GDM1 (cell line): ENCODE data around the gene CTIF.

Experiments used
- DNase-seq: peaks from one replicate; lab custom pipeline; 2025; lab: John Stamatoyannopoulos, UW

The CTIF gene

GRCh38 chr18:48851599-48851960 lies 312.7 kb downstream of the CTIF start:
- DNase-seq, result peak; percentile 56

GRCh38 chr18:48852292-48852691 lies 313.5 kb downstream of the CTIF start:
- no peak for DNase-seq

GRCh38 chr18:48852794-48853193 lies 314.0 kb downstream of the CTIF start:
- DNase-seq, result no peak

- no peak for DNase-seq
Measured at GRCh38 chr18:48853588-48853987, 314.8 kb downstream of the CTIF start.

GRCh38 chr18:48854780-48855179 lies 315.9 kb downstream of the CTIF start:
- no peak for DNase-seq

- no peak for DNase-seq
Measured at GRCh38 chr18:48855422-48856377, 316.9 kb downstream of the CTIF start.

- no peak for DNase-seq
Measured at GRCh38 chr18:48857023-48857694, 318.3 kb downstream of the CTIF start.

GRCh38 chr18:48858676-48859075 lies 319.8 kb downstream of the CTIF start:
- DNase-seq, result no peak

- DNase-seq, result no peak
Measured at GRCh38 chr18:48859311-48860268, 320.8 kb downstream of the CTIF start.

GRCh38 chr18:48860269-48861180 lies 321.7 kb downstream of the CTIF start:
- no peak for DNase-seq

GRCh38 chr18:48861181-48861708 lies 322.4 kb downstream of the CTIF start:
- DNase-seq, result no peak

- DNase-seq, result no peak
Measured at GRCh38 chr18:48862132-48862531, 323.3 kb downstream of the CTIF start.

GRCh38 chr18:48862678-48863270 lies 323.9 kb downstream of the CTIF start:
- no peak for DNase-seq

- no peak for DNase-seq
Measured at GRCh38 chr18:48863432-48864065, 324.7 kb downstream of the CTIF start.

- no peak for DNase-seq
Measured at GRCh38 chr18:48864876-48865275, 326.0 kb downstream of the CTIF start.

GRCh38 chr18:48866028-48866733 lies 327.4 kb downstream of the CTIF start:
- DNase-seq, result no peak

GRCh38 chr18:48866856-48867255 lies 328.0 kb downstream of the CTIF start:
- DNase-seq, result no peak

- no peak for DNase-seq
Measured at GRCh38 chr18:48867978-48868377, 329.1 kb downstream of the CTIF start.
